Prostate gland (tissue), 2 donors: Measurements from ENCODE around the gene SGK2. TPM values are rescaled to one million over a fixed set of nuclear protein-coding genes. Genes with fewer than 3 reads are reported as not detected.
"Not testable (repeated sequence)": the region's sequence is repeated elsewhere in the genome, so short reads cannot be mapped to it uniquely, and the experiment has no call there.

Experiments
- DNase-seq: peaks from one replicate; pipeline ENCODE4 v3.0.0-alpha.2; 2019; ENCODE audit warnings: low spot score
- H3K27ac ChIP-seq, 2 donors: fragments of 200-600 bp; sonication (generic); 2 replicates each; pipeline ENCODE4 v1.5.1; 2017 to 2019
- H3K27me3 ChIP-seq: fragments of 200-600 bp; sonication (generic); replicated peaks from 2 replicates; pipeline ENCODE4 v1.5.1; 2019; ENCODE audit not compliant: insufficient read depth
- H3K36me3 ChIP-seq, 2 donors: fragments of 200-600 bp; sonication (generic); 1 replicate in 1 of 2; 2 replicates in 1 of 2; pipeline versions ENCODE4 v1.5.1 to v1.8.1; 2017 to 2019
- H3K4me1 ChIP-seq: fragments of 200-600 bp; sonication (generic); replicated peaks from 2 replicates; pipeline ENCODE4 v1.5.1; 2019
- H3K4me3 ChIP-seq, 2 donors: fragments of 200-600 bp; sonication (generic); 2 replicates each; pipeline ENCODE4 v1.5.1; 2017 to 2019
- H3K9me3 ChIP-seq: fragments of 200-600 bp; sonication (generic); 2 replicates; pipeline ENCODE4 v1.5.1; 2017
- POLR2A ChIP-seq: fragments of 450-650 bp; IDR thresholded peaks from one replicate; pipeline ENCODE4 v1.6.1; 2016; ENCODE audit warnings: antibody characterized with exemption, mild to moderate bottlenecking
- POLR2AphosphoS5 ChIP-seq: sonication (generic); formaldehyde crosslinking; IDR thresholded peaks from one replicate; pipeline ENCODE4 v1.6.1; 2017; ENCODE audit warnings: antibody characterized with exemption
- WGBS: methylation state at CpG from one replicate; pipeline ENCODE4 v1.1.5; 2018; 5-methylcytosine and 5-hydroxymethylcytosine counted together
- intact Hi-C: fragments of 100-400 bp; cut with DNase I; formaldehyde crosslinking; loops from one replicate; pipeline ENCODE4 v1.14.2; 2022
- total RNA-seq, 2 donors: library from RNA; depleted of rRNA; stranded (reverse); fragments of >200 nt; gene quantifications; one replicate each; pipeline ENCODE4 v1.1.0, GENCODE V29; 2016
- TF ChIP-seq, protein P1 (sequence below), 4 experiments: fragments of 200-600 bp in 2 of 4; fragments of 450-650 bp in 2 of 4; sonication (generic) in 2 of 4; IDR thresholded peaks; 1 replicate in 3 of 4; 2 replicates in 1 of 4; pipeline ENCODE4 v1.5.1; 2016 to 2019; ENCODE audit warnings: antibody characterized with exemption in 4 of 4, mild to moderate bottlenecking in 2 of 4, moderate library complexity in 2 of 4

The SGK2 gene
- total RNA-seq, 2 donors from 2014 or later, result 0.68 to 4.5 TPM

DNA sequence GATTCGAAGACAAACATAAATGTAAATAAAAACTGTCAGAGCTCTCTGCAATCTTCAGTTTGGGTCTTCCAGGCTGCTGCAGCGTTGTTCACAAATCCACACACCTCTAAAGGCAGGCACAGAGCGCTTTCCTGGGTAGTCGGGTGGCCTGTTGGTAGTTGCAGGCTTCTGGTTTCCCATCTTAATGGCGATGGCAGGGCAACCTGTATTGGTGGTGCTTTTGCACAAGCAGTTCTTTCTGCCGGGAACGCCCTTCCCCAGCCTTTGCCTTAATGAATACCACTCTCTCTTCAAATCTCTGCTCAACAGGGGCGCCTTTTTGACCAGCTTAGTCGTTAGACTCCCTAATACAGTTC lies 31.2 kb downstream of the SGK2 start:
- DNase-seq, result no peak
- H3K4me3 ChIP-seq, result peak overlapping the region; percentile 91 to 92
- TF ChIP-seq, protein P1, sequence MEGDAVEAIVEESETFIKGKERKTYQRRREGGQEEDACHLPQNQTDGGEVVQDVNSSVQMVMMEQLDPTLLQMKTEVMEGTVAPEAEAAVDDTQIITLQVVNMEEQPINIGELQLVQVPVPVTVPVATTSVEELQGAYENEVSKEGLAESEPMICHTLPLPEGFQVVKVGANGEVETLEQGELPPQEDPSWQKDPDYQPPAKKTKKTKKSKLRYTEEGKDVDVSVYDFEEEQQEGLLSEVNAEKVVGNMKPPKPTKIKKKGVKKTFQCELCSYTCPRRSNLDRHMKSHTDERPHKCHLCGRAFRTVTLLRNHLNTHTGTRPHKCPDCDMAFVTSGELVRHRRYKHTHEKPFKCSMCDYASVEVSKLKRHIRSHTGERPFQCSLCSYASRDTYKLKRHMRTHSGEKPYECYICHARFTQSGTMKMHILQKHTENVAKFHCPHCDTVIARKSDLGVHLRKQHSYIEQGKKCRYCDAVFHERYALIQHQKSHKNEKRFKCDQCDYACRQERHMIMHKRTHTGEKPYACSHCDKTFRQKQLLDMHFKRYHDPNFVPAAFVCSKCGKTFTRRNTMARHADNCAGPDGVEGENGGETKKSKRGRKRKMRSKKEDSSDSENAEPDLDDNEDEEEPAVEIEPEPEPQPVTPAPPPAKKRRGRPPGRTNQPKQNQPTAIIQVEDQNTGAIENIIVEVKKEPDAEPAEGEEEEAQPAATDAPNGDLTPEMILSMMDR (IDR thresholded peaks at IDR 0.05), result no peak
- TF ChIP-seq POLR2A (no peak), POLR2AphosphoS5 (no peak)
- intact Hi-C loops, result loop anchor here (5.0 kb wide), 1 partner anchor 133 kb away; the partner anchor contains the start of gene SRSF6
- H3K36me3 ChIP-seq, result no peaks in the 10 kb centered on the region
- 26% methylated on average over 8 of the region's 9 CpGs for WGBS
- H3K27ac ChIP-seq, result peak overlapping the region; percentile 79 to 80
- no peaks in the 10 kb centered on the region for H3K27me3 ChIP-seq
- H3K4me1 ChIP-seq, result no peaks in the 10 kb centered on the region
- H3K9me3 ChIP-seq, result no peaks in the 10 kb centered on the region

DNA sequence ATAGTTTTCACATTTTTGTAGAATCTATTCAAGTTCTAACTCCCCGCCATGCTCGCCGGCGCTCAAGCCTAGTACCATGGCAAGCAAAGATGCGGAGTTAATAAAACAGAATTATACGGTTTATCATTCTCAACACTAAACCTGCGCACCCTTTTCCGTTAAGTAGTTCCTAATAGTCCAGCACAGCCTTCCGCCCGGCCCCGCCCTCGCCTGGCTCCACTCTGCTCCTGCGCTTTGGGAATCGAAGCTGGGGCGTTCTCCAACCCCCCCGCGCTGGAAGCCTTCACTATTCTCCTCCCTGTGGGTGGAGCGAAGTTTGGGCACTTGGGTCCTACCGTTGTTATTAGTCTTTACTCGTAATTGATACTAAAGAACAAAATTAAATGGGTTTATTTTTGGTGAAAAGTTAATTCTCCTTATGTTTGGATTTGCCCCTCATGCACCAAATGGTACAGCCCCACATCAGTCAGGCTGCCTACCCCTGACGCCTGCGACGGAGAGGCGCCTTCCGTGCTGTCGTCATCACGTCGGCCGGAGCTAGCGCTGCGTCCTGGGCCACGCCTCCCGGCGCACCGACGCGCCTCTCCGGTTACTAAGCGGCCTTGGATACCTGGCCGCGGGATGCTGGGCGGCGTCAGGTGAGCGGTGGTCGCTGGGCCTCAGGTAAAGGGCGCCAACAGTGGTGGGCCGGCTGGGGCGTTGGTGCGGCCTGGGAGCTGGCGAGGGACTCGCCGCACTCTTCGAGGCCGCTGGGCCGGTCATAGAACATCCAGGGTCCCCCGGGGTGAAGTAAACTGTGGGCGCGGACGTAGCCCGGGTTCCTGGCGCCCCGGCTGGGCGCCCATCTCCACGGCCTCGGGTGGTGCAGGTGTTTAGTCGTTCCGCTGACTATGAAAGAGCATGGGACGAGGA lies 31.8 kb downstream of the SGK2 start, which contains the start of gene IFT52:
Gene IFT52, plus strand, starts transcription at position 546 of the 912 bp plus-strand sequence. CDS start 3,762 bp downstream, outside the sequence.
- no peaks in the 10 kb centered on the region for H3K4me1 ChIP-seq
- H3K27ac ChIP-seq, result peak within 1 kb of the TSS; percentile 79 to 80
- intact Hi-C loops, result loop anchor here (5.0 kb wide), 1 partner anchor 133 kb away; the partner anchor contains the start of gene SRSF6
- H3K36me3 ChIP-seq, result no peaks in the 10 kb centered on the region
- H3K9me3 ChIP-seq, result no peaks in the 10 kb centered on the region
- TF ChIP-seq POLR2AphosphoS5, result peak; percentile 81
- peak; percentile 53 for TF ChIP-seq POLR2A
- TF ChIP-seq, protein P1 (IDR thresholded peaks at IDR 0.05), result no peak
- H3K27me3 ChIP-seq, result no peaks in the 10 kb centered on the region
- under 1% methylated on average over 62 of the region's 68 CpGs for WGBS
- peak; percentile 89 for DNase-seq
- H3K4me3 ChIP-seq, result peak within 1 kb of the TSS; percentile 91 to 92

DNA sequence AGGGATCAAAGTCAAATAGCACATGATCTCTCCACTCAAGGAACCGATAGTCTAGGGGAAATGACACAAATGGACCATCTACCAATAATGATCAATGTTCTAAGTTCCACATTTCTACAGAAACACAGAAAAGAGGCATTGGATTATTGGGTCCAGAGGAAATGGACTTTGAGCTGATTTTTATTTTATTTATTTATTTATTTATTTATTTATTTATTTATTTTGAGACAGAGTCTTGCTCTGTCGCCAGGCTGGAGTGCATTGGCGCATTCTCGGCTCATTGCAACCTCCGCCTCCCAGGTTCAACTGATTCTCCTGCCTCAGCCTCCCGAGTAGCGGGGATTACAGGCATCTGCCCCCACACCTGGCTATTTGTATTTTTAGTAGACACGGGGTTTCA lies 43.1 kb downstream of the SGK2 start:
- H3K9me3 ChIP-seq, H3K4me1 ChIP-seq, H3K27me3 ChIP-seq, intact Hi-C loops, DNase-seq, H3K4me3 ChIP-seq, H3K27ac ChIP-seq: not testable (repeated sequence)
- 78% methylated on average over 8 of the region's 8 CpGs for WGBS
- H3K36me3 ChIP-seq, result peaks cover 0 to 13% of the 10 kb centered on the region in 2 donors

DNA sequence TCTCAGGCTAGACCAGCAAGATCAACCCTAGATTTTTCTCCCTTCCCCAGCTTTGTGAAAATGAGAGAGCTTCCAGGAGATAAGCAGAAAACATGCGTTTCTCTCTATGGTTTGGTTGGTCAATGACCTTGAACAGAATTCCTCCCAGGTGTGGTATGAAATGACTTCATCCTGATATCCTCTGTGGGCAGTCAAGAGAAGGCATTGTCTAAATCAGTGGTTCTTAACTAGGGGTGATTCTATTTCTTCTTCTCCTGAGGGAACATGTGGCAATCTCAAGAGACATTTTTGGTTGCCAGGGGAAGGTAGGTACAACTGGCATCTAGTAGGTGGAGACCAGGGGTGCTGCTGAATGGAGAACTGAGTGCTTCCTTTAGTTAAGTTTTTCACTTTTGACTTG lies 44.3 kb downstream of the SGK2 start:
- Histone ChIP-seq H3K4me3 (no peak overlapping the region), H3K27ac (no peak overlapping the region), H3K9me3 (no peaks in the 10 kb centered on the region), H3K4me1 (no peaks in the 10 kb centered on the region), H3K36me3 (peaks cover 0 to 13% of the 10 kb centered on the region in 2 donors), H3K27me3 (no peaks in the 10 kb centered on the region)
- 96% methylated on average over 1 of the region's 1 CpG for WGBS
- TF ChIP-seq POLR2A, result no peak
- TF ChIP-seq, protein P1 (IDR thresholded peaks at IDR 0.05), result no peak
- no peak for TF ChIP-seq POLR2AphosphoS5
- intact Hi-C loops, result no loop called here
- DNase-seq, result no peak

DNA sequence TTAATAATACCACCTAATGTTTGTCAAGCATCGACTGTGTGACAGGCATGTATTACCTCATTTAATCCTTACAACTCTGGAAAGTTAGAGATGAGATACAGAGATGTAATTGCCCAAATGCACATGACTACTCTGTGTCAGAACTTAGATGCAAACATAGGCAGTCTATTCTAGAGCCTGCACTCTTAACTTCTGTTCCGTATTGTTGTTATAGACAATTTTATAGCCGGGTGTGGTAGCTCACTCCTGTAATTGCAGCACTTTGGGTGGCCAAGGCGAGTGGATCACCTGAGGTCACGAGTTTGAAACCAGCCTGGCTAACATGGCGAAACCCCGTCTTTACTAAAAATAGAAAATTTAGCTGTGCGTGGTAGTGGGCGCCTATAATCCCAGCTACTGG lies 46.9 kb downstream of the SGK2 start:
- DNase-seq, result no peak
- Histone ChIP-seq H3K27ac (no peak overlapping the region), H3K27me3 (no peaks in the 10 kb centered on the region), H3K4me1 (no peaks in the 10 kb centered on the region), H3K36me3 (no peaks in the 10 kb centered on the region), H3K4me3 (no peak overlapping the region), H3K9me3 (no peaks in the 10 kb centered on the region)
- 87% methylated on average over 9 of the region's 9 CpGs for WGBS
- TF ChIP-seq, protein P1 (IDR thresholded peaks at IDR 0.05), result no peak
- TF ChIP-seq POLR2AphosphoS5 (no peak), POLR2A (no peak)
- intact Hi-C loops, result no loop called here

DNA sequence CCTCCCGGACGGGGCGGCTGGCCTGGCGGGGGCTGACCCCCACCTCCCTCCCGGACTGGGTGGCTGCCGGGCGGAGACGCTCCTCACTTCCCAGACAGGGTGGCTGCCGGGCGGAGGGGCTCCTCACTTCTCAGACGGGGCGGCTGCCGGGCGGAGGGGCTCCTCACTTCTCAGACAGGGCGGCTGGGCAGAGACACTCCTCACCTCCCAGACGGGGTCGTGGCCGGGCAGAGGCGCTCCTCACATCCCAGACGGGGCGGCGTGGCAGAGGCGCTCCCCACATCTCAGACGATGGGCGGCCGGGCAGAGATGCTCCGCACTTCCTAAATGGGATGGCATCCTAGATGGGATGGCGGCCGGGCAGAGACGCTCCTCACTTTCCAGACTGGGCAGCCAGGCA lies 48.5 kb downstream of the SGK2 start:
- 93% methylated on average over 27 of the region's 30 CpGs for WGBS
- intact Hi-C loops, H3K9me3 ChIP-seq, H3K4me3 ChIP-seq, H3K27me3 ChIP-seq, H3K27ac ChIP-seq, DNase-seq, H3K4me1 ChIP-seq, H3K36me3 ChIP-seq: not testable (repeated sequence)
